ENCODE data around the gene IL34.

IL34 gene

DNA sequence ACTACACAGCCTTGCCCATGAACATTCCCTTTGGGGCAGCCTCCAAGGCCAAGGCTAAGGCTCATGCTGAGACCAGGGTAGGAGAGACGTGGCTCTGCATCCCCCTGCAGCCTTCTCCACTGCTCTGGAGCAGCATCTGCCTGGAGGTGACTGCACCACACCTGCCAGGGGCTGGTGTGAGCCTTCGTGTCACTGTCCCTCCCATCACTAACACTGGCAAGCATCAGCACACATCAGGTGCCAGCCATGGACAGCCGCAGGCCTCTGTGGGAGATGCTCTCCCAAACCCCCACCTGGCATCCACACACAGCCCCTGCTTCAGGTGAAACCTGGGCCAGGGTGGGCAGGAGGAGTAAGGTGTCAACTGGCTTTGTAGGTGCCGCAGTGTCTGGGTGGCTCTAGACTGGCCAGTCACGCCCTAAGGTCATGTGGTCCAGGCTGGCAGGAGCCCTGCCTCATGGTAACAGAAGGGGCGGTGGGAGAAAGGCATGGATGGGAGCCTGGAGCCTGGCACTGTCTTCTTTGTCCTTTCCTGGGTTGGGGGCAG, 57.5 kb downstream of the IL34 start:
- DNase-seq, result no peak

DNA sequence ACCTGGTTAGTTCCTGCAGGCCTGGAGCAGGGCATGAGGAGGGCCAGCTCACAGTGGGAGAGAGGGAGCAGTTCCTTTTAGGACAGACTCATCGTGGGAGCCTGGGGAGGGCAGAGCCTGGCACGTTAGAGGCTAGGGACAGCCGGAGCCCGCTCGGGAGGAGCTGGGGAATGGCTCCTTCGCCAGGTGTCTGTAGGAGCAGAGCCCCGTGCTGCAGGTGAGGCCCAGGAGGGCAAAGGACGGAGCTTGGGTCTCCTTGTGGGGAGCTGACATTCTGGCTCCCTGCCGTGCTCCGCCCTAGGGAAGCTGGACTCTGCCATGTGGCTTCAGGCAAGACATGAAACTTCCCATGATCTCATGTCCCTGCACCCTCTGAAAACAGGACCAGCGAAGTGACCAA, 58.2 kb downstream of the IL34 start:
- DNase-seq, result no peak

DNA sequence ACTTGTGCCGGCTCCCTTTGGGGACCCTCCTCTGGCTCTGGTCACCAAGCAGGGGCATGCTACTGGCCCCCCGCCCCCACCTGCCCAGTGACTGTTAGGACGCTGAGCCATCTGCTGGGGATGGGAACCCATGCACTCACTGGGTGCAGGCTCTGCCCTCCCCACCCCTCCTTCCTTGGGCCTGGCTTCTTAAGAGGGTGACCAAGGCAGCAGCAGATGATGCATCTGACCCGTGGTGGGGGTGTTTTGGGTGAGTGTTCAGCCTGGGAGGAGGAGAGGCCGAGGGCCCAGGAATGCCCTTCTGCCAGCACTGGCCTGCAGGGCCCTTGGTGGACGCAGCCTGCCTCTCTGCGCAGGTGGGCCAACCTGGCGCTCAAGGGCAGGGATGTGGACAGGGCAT, 58.7 kb downstream of the IL34 start:
- no peak for DNase-seq

DNA sequence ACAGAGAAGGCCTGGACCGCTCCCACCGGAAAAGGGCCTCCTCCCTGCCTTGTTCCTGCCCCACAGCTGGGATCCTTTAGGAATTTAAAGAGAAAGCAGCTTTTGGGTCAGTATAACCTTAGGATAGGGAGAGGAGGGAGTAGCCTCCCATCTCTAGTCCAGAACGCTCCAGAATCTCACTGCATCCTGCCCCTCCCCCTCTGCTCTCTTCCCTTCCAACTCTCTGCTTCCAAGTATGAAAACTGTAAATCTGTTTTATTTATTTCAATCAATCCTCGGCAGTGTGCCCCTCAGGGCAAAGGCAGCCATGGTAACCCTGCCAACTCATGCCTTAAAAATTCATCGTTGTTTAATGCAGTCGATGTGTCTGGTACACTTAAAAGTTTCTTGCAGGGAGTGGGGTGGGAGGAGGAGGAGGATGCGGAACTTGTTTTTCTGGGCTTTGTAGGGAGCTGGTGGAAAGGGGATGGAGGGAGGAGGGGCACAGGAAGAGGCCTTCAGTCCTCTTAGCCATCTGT, 60.6 kb downstream of the IL34 start:
- no peak for DNase-seq

DNA sequence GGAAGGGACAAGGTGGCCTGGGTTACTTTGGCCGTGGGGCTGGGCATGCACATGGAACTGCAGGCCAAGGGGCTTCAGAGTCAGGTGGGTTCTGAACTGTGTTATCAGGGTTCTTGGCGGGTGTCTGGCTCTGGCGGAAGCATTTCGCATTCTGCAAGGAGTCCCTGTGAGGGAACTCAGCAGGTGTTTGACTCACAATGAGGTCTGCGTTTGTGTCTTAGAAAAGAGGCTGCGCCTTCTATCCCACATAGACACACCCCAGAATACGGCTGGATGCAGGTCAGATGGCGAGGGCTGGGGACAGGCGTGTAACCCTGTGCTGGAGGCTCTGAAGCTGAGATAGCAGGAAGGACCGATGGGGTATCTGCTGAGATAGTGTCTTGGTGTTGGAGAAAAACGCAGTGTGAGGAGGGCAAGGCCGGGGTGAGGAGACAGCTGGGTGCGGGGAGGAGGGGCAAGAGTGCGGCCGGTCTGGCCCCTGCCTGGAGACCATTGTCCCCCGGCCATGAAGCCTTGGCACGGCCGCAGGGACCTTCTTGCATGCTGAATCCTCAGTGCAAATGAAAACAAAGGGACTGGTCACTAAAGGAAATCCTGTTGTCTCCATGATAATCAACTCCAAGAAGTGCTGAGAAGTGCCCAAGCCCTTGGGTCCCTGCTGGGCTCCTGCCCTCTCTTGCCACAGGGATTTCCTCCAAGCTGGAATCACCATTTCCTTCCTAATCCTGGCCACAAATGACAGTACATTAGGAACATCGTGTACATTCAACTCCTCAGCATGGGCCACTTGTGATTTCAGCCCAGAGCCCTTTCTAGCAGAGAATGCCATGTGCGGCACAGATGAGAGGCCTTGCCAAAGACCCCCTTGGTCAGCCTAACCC, 62.2 kb downstream of the IL34 start:
- DNase-seq, result no peak

DNA sequence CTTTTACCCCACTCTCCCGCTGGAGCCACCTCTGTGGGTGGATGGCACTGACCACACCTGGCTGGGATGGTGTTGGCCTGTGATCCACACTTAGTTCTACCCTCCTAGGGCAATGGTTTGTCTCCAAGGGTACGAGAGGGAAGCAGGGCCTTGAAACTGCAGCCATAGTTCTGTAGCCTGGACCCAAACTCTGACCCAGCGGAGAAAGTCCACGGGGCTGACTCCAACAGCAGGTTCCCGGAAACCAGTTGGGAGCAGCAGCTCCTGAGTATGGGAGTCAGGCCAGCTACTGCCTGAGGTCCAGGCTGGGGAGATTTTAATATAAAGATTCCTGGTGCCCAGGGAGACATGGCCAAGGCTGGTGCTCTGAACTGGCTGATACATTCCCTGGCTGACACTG, 63.1 kb downstream of the IL34 start:
- no peak for DNase-seq

DNA sequence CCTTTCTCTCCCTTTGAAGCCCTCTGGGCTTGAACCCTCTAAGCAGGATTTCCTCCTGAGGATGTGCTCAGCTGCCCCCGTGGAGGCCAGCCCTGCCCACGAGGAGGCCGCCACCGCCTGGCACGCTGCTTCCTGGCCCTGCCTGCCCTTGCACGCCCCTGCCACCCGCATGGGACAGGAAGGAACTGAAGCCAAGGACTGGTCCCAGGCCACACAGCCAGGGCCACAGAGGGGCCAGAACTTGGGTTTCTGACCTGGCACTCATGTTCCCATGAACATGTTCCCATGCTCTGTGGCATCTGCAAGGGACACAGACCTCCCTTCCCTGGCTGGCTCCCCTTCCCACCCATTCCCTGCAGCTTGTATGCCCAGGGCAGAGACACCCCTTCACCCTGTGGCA, 63.6 kb downstream of the IL34 start:
- DNase-seq, result no peak
